H1 (cell line): ENCODE data around the gene TBP. TPM values are rescaled to one million over a fixed set of nuclear protein-coding genes. Genes with fewer than 3 reads are reported as not detected.

Source experiments
- CTCF ChIA-PET: fragments of 300-600 bp; sonication (Branson Sonifier 250); formaldehyde crosslinking; loops from one replicate; lab custom pipeline; 2021; ENCODE audit not compliant: partially characterized antibody; lab: Charles Lee
- POLR2A ChIA-PET: fragments of 300-600 bp; sonication (Branson Sonifier 250); formaldehyde crosslinking; loops from one replicate; lab custom pipeline; 2021; ENCODE audit warnings: inconsistent platforms; ENCODE audit not compliant: partially characterized antibody; lab: Charles Lee
- DNase-seq, 2 experiments: peaks; one replicate each; pipeline versions ENCODE4 v3.0.0 to v3.0.0-alpha.2; 2010 to 2022; ENCODE audit warnings: low spot score in 2 of 2, low read depth in 1 of 2, mixed read lengths in 1 of 2
- FAIRE-seq: peaks from 2 replicates; lab custom pipeline; 2011; peaks lifted over from hg19 to GRCh38; lab: Jason Lieb, UNC
- H2AFZ ChIP-seq: 2 replicates; pipeline ENCODE4 v1.8.1; 2012; ENCODE audit warnings: low read length, inconsistent platforms
- H2AK5ac ChIP-seq: 2 replicates; pipeline ENCODE4 v1.6.1; 2013; ENCODE audit warnings: low read depth, low read length
- H2BK120ac ChIP-seq: replicated peaks from 2 replicates; pipeline ENCODE3; 2013; ENCODE audit warnings: low read depth, low read length, inconsistent platforms
- H2BK12ac ChIP-seq: 2 replicates; pipeline ENCODE4 v1.6.1; 2013; ENCODE audit warnings: low read depth, low read length
- H2BK15ac ChIP-seq: 2 replicates; pipeline ENCODE4 v1.6.1; 2013; ENCODE audit warnings: low read length
- H2BK20ac ChIP-seq: 2 replicates; pipeline ENCODE4 v1.6.1; 2013; ENCODE audit warnings: low read length
- H2BK5ac ChIP-seq: 2 replicates; pipeline ENCODE4 v1.6.1; 2013; ENCODE audit warnings: low read depth, low read length
- H3K14ac ChIP-seq: 2 replicates; pipeline ENCODE4 v1.6.1; 2013; ENCODE audit warnings: inconsistent platforms; ENCODE audit not compliant: insufficient read length
- H3K18ac ChIP-seq: 2 replicates; pipeline ENCODE4 v1.6.1; 2013; ENCODE audit warnings: low read length; ENCODE audit errors: extremely low read depth
- H3K23ac ChIP-seq: 2 replicates; pipeline ENCODE4 v1.6.1; 2013; ENCODE audit warnings: inconsistent platforms; ENCODE audit not compliant: insufficient read length
- H3K23me2 ChIP-seq: 2 replicates; pipeline ENCODE4 v1.6.1; 2013; ENCODE audit warnings: low read depth, low read length
- H3K27ac ChIP-seq: 2 replicates; pipeline ENCODE4 v1.6.1; 2011; ENCODE audit warnings: low read depth, low read length, inconsistent platforms
- H3K27me3 ChIP-seq, 4 experiments: replicated peaks in 1 of 4; 1 replicate in 1 of 4; 2 replicates in 3 of 4; pipeline versions ENCODE4 v1.6.1 to v1.8.1; 2011 to 2013; ENCODE audit warnings: low read length in 3 of 4, mild to moderate bottlenecking in 3 of 4, inconsistent platforms in 2 of 4, mixed read lengths in 2 of 4, moderate library complexity in 1 of 4; ENCODE audit not compliant: control insufficient read depth in 3 of 4, insufficient read depth in 3 of 4; ENCODE audit errors: extremely low read depth in 1 of 4
- H3K36me3 ChIP-seq, 4 experiments: 2 replicates each; pipeline versions ENCODE4 v1.6.1 to v1.8.1; 2011 to 2013; ENCODE audit warnings: mild to moderate bottlenecking in 4 of 4, low read length in 3 of 4, moderate library complexity in 2 of 4, control low read depth in 1 of 4, inconsistent platforms in 1 of 4; ENCODE audit not compliant: insufficient read depth in 4 of 4, control insufficient read depth in 2 of 4
- H3K4ac ChIP-seq: replicated peaks from 2 replicates; pipeline ENCODE3; 2013; ENCODE audit warnings: low read length, low read depth, mixed read lengths, inconsistent platforms; ENCODE audit not compliant: insufficient read length
- H3K4me1 ChIP-seq, 4 experiments: replicated peaks in 1 of 4; 1 replicate in 1 of 4; 2 replicates in 3 of 4; pipeline versions ENCODE4 v1.6.1 to v1.8.1; 2011 to 2013; ENCODE audit warnings: low read length in 3 of 4, inconsistent platforms in 2 of 4, mixed read lengths in 1 of 4; ENCODE audit not compliant: insufficient read depth in 4 of 4, control insufficient read depth in 3 of 4
- H3K4me2 ChIP-seq, 2 experiments: 2 replicates each; pipeline versions ENCODE4 v1.6.1 to v1.8.1; 2011 to 2013; ENCODE audit warnings: low read depth in 2 of 2, low read length in 2 of 2, control low read depth in 1 of 2, inconsistent platforms in 1 of 2, mild to moderate bottlenecking in 1 of 2; ENCODE audit not compliant: insufficient read depth in 1 of 2
- H3K4me3 ChIP-seq, 4 experiments: fragments of 200-600, 300-600 bp in 1 of 4; sonication (generic), shearing (Covaris generic), sonication (Bioruptor Twin) in 1 of 4; 2 replicates each; pipeline versions ENCODE4 v1.5.1 to v1.8.1; 2011 to 2016; ENCODE audit warnings: low read length in 4 of 4, low read depth in 3 of 4, control low read depth in 2 of 4, inconsistent platforms in 2 of 4, mild to moderate bottlenecking in 2 of 4, mixed read lengths in 1 of 4, moderate library complexity in 1 of 4; ENCODE audit not compliant: insufficient read depth in 2 of 4; ENCODE audit errors: extremely low read depth in 1 of 4
- H3K56ac ChIP-seq: replicated peaks from 2 replicates; pipeline ENCODE3; 2013; ENCODE audit warnings: low read depth, mild to moderate bottlenecking, mixed read lengths, low read length, inconsistent platforms; ENCODE audit not compliant: insufficient read length
- H3K79me1 ChIP-seq: 2 replicates; pipeline ENCODE4 v1.6.1; 2013; ENCODE audit warnings: low read depth, low read length, control low read depth
- H3K79me2 ChIP-seq, 2 experiments: 2 replicates each; pipeline versions ENCODE4 v1.6.1 to v1.8.1; 2012 to 2013; ENCODE audit warnings: low read length in 2 of 2, mild to moderate bottlenecking in 2 of 2, inconsistent platforms in 1 of 2; ENCODE audit not compliant: insufficient read depth in 2 of 2, control insufficient read depth in 1 of 2
- H3K9ac ChIP-seq, 4 experiments: replicated peaks in 1 of 4; 1 replicate in 1 of 4; 2 replicates in 3 of 4; pipeline versions ENCODE4 v1.6.1 to v1.8.1; 2011 to 2013; ENCODE audit warnings: low read depth in 3 of 4, low read length in 3 of 4, control low read depth in 2 of 4, mild to moderate bottlenecking in 2 of 4, moderate library complexity in 2 of 4, inconsistent platforms in 1 of 4; ENCODE audit errors: extremely low read depth in 1 of 4
- H3K9me3 ChIP-seq, 2 experiments: 2 replicates each; pipeline versions ENCODE4 v1.6.1 to v1.8.1; 2012 to 2013; ENCODE audit warnings: mild to moderate bottlenecking in 2 of 2, moderate library complexity in 2 of 2, control low read depth in 1 of 2, inconsistent platforms in 1 of 2, low read depth in 1 of 2, low read length in 1 of 2, mixed read lengths in 1 of 2; ENCODE audit not compliant: insufficient read depth in 2 of 2
- H4K20me1 ChIP-seq, 2 experiments: replicated peaks in 1 of 2; 2 replicates each; pipeline versions ENCODE3 to v1.8.1; 2011 to 2013; ENCODE audit warnings: inconsistent platforms in 2 of 2, low read length in 2 of 2, mild to moderate bottlenecking in 1 of 2; ENCODE audit not compliant: insufficient read depth in 2 of 2, control insufficient read depth in 1 of 2
- H4K5ac ChIP-seq: 2 replicates; pipeline ENCODE4 v1.6.1; 2013; ENCODE audit warnings: low read length, low read depth, mixed read lengths, inconsistent platforms; ENCODE audit not compliant: insufficient read length
- H4K8ac ChIP-seq: 2 replicates; pipeline ENCODE4 v1.8.0; 2013; ENCODE audit warnings: mild to moderate bottlenecking, moderate library complexity, low read length, inconsistent platforms; ENCODE audit not compliant: insufficient read depth; ENCODE audit errors: extremely low read depth
- H4K91ac ChIP-seq: replicated peaks from 2 replicates; pipeline ENCODE3; 2013; ENCODE audit warnings: low read length, mixed read lengths, inconsistent platforms; ENCODE audit not compliant: insufficient read length
- CBX8 ChIP-seq: fragments of 300-800, 300-1000 bp; sonication (generic); IDR thresholded peaks from 2 replicates; pipeline ENCODE4 v1.7.1; 2016; ENCODE audit warnings: low read depth, low read length, borderline replicate concordance
- GTF2F1 ChIP-seq: IDR thresholded peaks from 2 replicates; pipeline ENCODE4 v1.6.1; 2012; ENCODE audit warnings: low read depth, low read length, improper control_type of control experiment, borderline replicate concordance
- HDAC6 ChIP-seq: IDR thresholded peaks from one replicate; pipeline ENCODE4 v1.7.1; 2012; ENCODE audit warnings: low read depth, mild to moderate bottlenecking, inconsistent platforms, low read length, moderate library complexity
- KDM4A ChIP-seq: IDR thresholded peaks from one replicate; pipeline ENCODE4 v1.7.1; 2012; ENCODE audit warnings: low read depth, mild to moderate bottlenecking, moderate library complexity, low read length, inconsistent platforms; ENCODE audit not compliant: severe bottlenecking
- PHF8 ChIP-seq: fragments of 200-600 bp; sonication (generic); conservative IDR thresholded peaks from 2 replicates; pipeline ENCODE4 v1.7.1; 2012; ENCODE audit warnings: low read depth, mild to moderate bottlenecking, inconsistent platforms, low read length, moderate library complexity
- POU5F1 ChIP-seq: IDR thresholded peaks from 2 replicates; pipeline ENCODE4 v1.6.1; 2011; ENCODE audit warnings: low read depth, mild to moderate bottlenecking, low read length, moderate library complexity
- RXRA ChIP-seq: IDR thresholded peaks from 2 replicates; pipeline ENCODE4 v1.6.1; 2011; ENCODE audit warnings: low read depth, mild to moderate bottlenecking, low read length, moderate library complexity; ENCODE audit not compliant: insufficient read depth
- SAP30 ChIP-seq: fragments of 300-600 bp; sonication (generic); IDR thresholded peaks from 2 replicates; pipeline ENCODE4 v1.7.1; 2012; ENCODE audit warnings: low read length, moderate library complexity, mild to moderate bottlenecking, inconsistent platforms; ENCODE audit not compliant: insufficient read depth, insufficient replicate concordance
- WGBS, 2 experiments: shearing (Covaris generic) in 1 of 2; methylation state at CpG; one replicate each; pipeline versions ENCODE4 v1.1.6 to v1.1.7; 2013 to 2015; ENCODE audit warnings: low lambda C conversion rate in 2 of 2, mixed read lengths in 2 of 2, inconsistent platforms in 1 of 2, low coverage in 1 of 2, missing lambda C conversion rate in 1 of 2; ENCODE audit not compliant: insufficient replicate concordance in 2 of 2, insufficient coverage in 1 of 2, insufficient read length in 1 of 2; ENCODE audit errors: extremely low coverage in 1 of 2, missing lambda C conversion rate in 1 of 2; 5-methylcytosine and 5-hydroxymethylcytosine counted together
- long read RNA-seq, 2 experiments: library from RNA in 1 of 2; library from capped mRNA in 1 of 2; stranded (forward); transcript quantifications; one replicate each; pipeline ENCODE4 v2.0.0, GENCODE V29; 2021; ENCODE audit warnings: inconsistent platforms in 1 of 2
- polyA minus RNA-seq, 3 experiments: library from RNA; depleted of rRNA, polyadenylated mRNA; stranded (reverse); fragments of >200 nt; gene quantifications; 1 replicate in 2 of 3; 2 replicates in 1 of 3; pipeline ENCODE4 v1.2.3, GENCODE V29; 2011
- polyA plus RNA-seq, 7 experiments: library from polyadenylated mRNA; depleted of rRNA in 3 of 7; stranded (reverse) in 5 of 7; unstranded in 2 of 7; fragments of >200 nt in 5 of 7; fragments of 200-250 nt in 2 of 7; gene quantifications; 1 replicate in 5 of 7; 2 replicates in 1 of 7; 4 replicates in 1 of 7; pipeline versions ENCODE4 v1.2.1 to v1.2.3, GENCODE V29; 2011 to 2013; ENCODE audit warnings: missing spikeins in 2 of 7, mixed read lengths in 2 of 7
- total RNA-seq: library from RNA; stranded (reverse); fragmentation: NEBNext Ultra II Directional; extraction: Animal tissue kit (Norgen Biotek cat#: 25700); gene quantifications from 2 replicates; pipeline ENCODE4 v1.2.1, GENCODE V29; 2021

Gene TBP
- total RNA-seq (17.9 and 20.9 TPM in 2 replicates), polyA plus RNA-seq (2011; rRNA removed) (17.2 and 21.4 TPM in 2 replicates), polyA minus RNA-seq (2011; rRNA and poly(A)+ RNA removed) (16.0 and 19.4 TPM in 2 replicates)
- 23.1 TPM for polyA plus RNA-seq (2011; cell fraction: cytosol; rRNA removed)
- 19.8 TPM for polyA plus RNA-seq (2011; cell fraction: nucleus; rRNA removed)
- 18.6 to 24.2 TPM (median 20.5 TPM) in 4 replicates for polyA plus RNA-seq (2012, experiment 1 of 2)
- 6.2 TPM for polyA plus RNA-seq (2012, experiment 2 of 2)
- 23.2 TPM for polyA plus RNA-seq (2013, experiment 1 of 2)
- 22.6 TPM for polyA plus RNA-seq (2013, experiment 2 of 2)
- polyA minus RNA-seq (2011; cell fraction: cytosol; rRNA and poly(A)+ RNA removed): 8.8 TPM
- 18.7 TPM for polyA minus RNA-seq (2011; cell fraction: nucleus; rRNA and poly(A)+ RNA removed)
- long read RNA-seq, experiment 1, partial matches to known transcripts: 14 of 18 reads
- long read RNA-seq, experiment 1, other reads (novel, unspliced or antisense): 0 of 18 reads
- long read RNA-seq, experiment 2, transcript TBP-202 (8 exons, 1,903 nt): major isoform, 11 of 16 reads
- long read RNA-seq, experiment 2, partial matches to known transcripts: 4 of 16 reads
- long read RNA-seq, experiment 2, other reads (novel, unspliced or antisense): 0 of 16 reads

DNA sequence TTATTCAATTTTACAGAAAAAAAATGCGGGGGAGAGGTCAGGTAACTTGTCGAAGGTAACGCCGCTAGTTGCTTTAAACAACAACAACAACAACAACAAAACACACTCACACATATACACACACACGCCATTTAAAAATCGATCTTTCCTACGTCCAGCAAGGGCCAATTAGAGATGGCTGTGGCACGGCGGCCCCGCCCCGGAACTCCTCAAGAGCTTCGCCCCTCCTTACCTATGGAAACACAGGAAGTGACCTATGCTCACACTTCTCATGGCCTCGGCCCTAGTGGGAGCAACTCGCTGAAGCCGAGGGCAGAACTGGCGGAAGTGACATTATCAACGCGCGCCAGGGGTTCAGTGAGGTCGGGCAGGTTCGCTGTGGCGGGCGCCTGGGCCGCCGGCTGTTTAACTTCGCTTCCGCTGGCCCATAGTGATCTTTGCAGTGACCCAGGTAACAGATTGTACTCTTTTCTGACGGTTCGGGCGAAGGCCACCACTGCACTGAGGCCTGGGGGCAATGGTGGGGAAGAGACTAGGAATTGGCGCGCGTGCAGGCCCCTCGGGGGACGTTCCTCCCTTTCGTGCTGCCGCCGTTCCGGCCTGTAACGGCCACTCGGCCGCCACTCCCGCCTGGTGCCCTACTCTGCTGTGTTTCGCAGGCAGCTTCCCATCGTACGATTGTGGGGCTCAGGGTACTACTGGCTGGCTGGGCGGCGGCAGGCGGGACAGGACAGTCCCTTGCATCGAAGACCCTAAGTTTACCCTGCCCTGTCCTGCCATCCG lies at the start of gene TBP:
TBP (plus strand) TSS at position 357 of the 783 bp plus-strand sequence. CDS start 2,661 bp downstream, outside the sequence.
- peak within 1 kb of the TSS; percentile 49 for H3K56ac ChIP-seq
- no peak within 1 kb of the TSS for H2BK12ac ChIP-seq
- peak within 1 kb of the TSS; percentile 98 to 99 (median 99) for H3K4me3 ChIP-seq
- H4K8ac ChIP-seq: peak within 1 kb of the TSS; percentile 96; the same call in 1 of the 2 replicates
- peak; percentile 93 to 97 for DNase-seq
- no peak within 1 kb of the TSS for H2AK5ac ChIP-seq
- no peak within 1 kb of the TSS for H2BK15ac ChIP-seq
- H4K20me1 ChIP-seq: peaks cover under 1 to 7% of the 10 kb centered on the region in 2 experiments
- peak within 1 kb of the TSS; percentile 94 to 97 for H3K4me2 ChIP-seq
- no peaks in the 10 kb centered on the region for H3K9me3 ChIP-seq
- peaks cover 40 to 82% of the 10 kb centered on the region in 2 experiments for H3K79me2 ChIP-seq
- H2BK5ac ChIP-seq: peak within 1 kb of the TSS; percentile 92
- H3K9ac ChIP-seq: peak within 1 kb of the TSS; percentile 76 to 98 (median 91)
- H2AFZ ChIP-seq: peak within 1 kb of the TSS; percentile 98
- H3K4ac ChIP-seq: no peak within 1 kb of the TSS
- peak within 1 kb of the TSS; percentile 89; the same call in 1 of the 2 replicates for H3K18ac ChIP-seq
- peaks cover 5% of the 10 kb centered on the region for H3K23me2 ChIP-seq
- peak within 1 kb of the TSS; percentile 65 for H3K27ac ChIP-seq
- no peak within 1 kb of the TSS for H2BK120ac ChIP-seq
- peaks cover 0 to 3% (median 0%) of the 10 kb centered on the region in 4 experiments; a peak in 3 of 7 replicates for H3K4me1 ChIP-seq
- peaks cover 4% of the 10 kb centered on the region for H3K79me1 ChIP-seq
- POLR2A ChIA-PET: interaction anchor here (0.6 to 5.8 kb wide), 13 partner anchors 8 to 852 kb away, joined by 3 to 37 read pairs (median 3); partner anchors contain the start of genes DYNLT2, ERMARD and PDCD2
- peaks cover 3 to 8% (median 6%) of the 10 kb centered on the region in 4 experiments; a peak in 6 of 8 replicates for H3K36me3 ChIP-seq
- H4K91ac ChIP-seq: peak within 1 kb of the TSS; percentile 70
- H3K23ac ChIP-seq: no peak within 1 kb of the TSS
- no peak within 1 kb of the TSS for H4K5ac ChIP-seq
- peak; percentile 92 for FAIRE-seq
- no peaks in the 10 kb centered on the region for H3K27me3 ChIP-seq
- no peak within 1 kb of the TSS for H3K14ac ChIP-seq
- no peak within 1 kb of the TSS for H2BK20ac ChIP-seq
- WGBS, 2 experiments: 1% methylated on average over 51 of the region's 51 CpGs; no CpG with 5 or more reads in 1 of the 2 experiments
- CTCF ChIA-PET: interaction anchor here (1.0 to 1.4 kb wide), 2 partner anchors 11 to 22 kb away, joined by 3 to 4 read pairs; no protein-coding TSS in a partner anchor
- TF ChIP-seq PHF8: peak; percentile 91
- TF ChIP-seq GTF2F1: no peak
- no peak for TF ChIP-seq HDAC6
- no peak for TF ChIP-seq CBX8
- peak; percentile 69 for TF ChIP-seq SAP30
- no peak for TF ChIP-seq RXRA
- no peak for TF ChIP-seq POU5F1
- no peak for TF ChIP-seq KDM4A
